IPS-NIHi11 (cell line): ENCODE measurements around the gene HCRTR1.
A peak's percentile ranks its signal among the peaks of the same experiment; 100 is the strongest.

ENCODE experiments used
- DNase-seq: peaks from one replicate; pipeline ENCODE4 v3.0.0; 2012; ENCODE audit warnings: mixed read lengths, low spot score

HCRTR1 gene

GRCh38 chr1:31667065-31667785, 49.7 kb downstream of the HCRTR1 start:
- DNase-seq = no peak

GRCh38 chr1:31668303-31668883, 50.9 kb downstream of the HCRTR1 start:
- no peak for DNase-seq

GRCh38 chr1:31669433-31669785, 51.9 kb downstream of the HCRTR1 start:
- no peak for DNase-seq

GRCh38 chr1:31669786-31670592, 52.5 kb downstream of the HCRTR1 start:
- peak; percentile 50 for DNase-seq

- DNase-seq = no peak
These were observed 53.1 kb downstream of the HCRTR1 start for GRCh38 chr1:31670593-31670964.

- DNase-seq = no peak
These were observed 53.7 kb downstream of the HCRTR1 start for GRCh38 chr1:31671147-31671546.

GRCh38 chr1:31671561-31672201, 54.2 kb downstream of the HCRTR1 start:
- DNase-seq = no peak

GRCh38 chr1:31672986-31673385, 55.5 kb downstream of the HCRTR1 start:
- DNase-seq = no peak

GRCh38 chr1:31673433-31673832, 55.9 kb downstream of the HCRTR1 start:
- no peak for DNase-seq

GRCh38 chr1:31674626-31675025, 57.1 kb downstream of the HCRTR1 start:
- DNase-seq = no peak

- no peak for DNase-seq
These were observed 57.7 kb downstream of the HCRTR1 start for GRCh38 chr1:31675161-31675560.

GRCh38 chr1:31675756-31676155, 58.3 kb downstream of the HCRTR1 start:
- DNase-seq = no peak
